GM21367 (cell line): ENCODE results near the gene CD7.

Source experiments
- ATAC-seq: cut with Tn5 transposase; IDR thresholded peaks from one replicate; pipeline ENCODE4 v1.9.1; 2021; ENCODE audit not compliant: unreplicated experiment

The CD7 gene

GRCh38 chr17:82281502-82282238 lies 35.7 kb downstream of the CD7 start:
- no peak for ATAC-seq

- ATAC-seq: no peak
These were observed 36.3 kb downstream of the CD7 start for GRCh38 chr17:82281076-82281475.

- no peak for ATAC-seq
These were observed 36.9 kb downstream of the CD7 start for GRCh38 chr17:82280537-82280936.

- ATAC-seq: no peak
These were observed 38.5 kb downstream of the CD7 start for GRCh38 chr17:82278786-82279391.

- ATAC-seq: no peak
These were observed 39.1 kb downstream of the CD7 start for GRCh38 chr17:82278308-82278707.

- ATAC-seq: no peak
These were observed 39.6 kb downstream of the CD7 start for GRCh38 chr17:82277851-82278250.

- ATAC-seq: no peak
These were observed 40.5 kb downstream of the CD7 start for GRCh38 chr17:82276938-82277337.

- no peak for ATAC-seq
These were observed 42.1 kb downstream of the CD7 start for GRCh38 chr17:82275326-82275725.

GRCh38 chr17:82274134-82275020 lies 43.0 kb downstream of the CD7 start:
- ATAC-seq: no peak

GRCh38 chr17:82273327-82274133 lies 43.9 kb downstream of the CD7 start, which contains the start of gene CSNK1D:
Gene CSNK1D, minus strand, starts transcription at chr17:82273700. Its CDS starts 319 bp downstream, at chr17:82273381.
- peak; percentile 57 for ATAC-seq

- no peak for ATAC-seq
These were observed 44.7 kb downstream of the CD7 start for GRCh38 chr17:82272495-82273326.

- no peak for ATAC-seq
These were observed 46.0 kb downstream of the CD7 start for GRCh38 chr17:82271401-82271800.

- ATAC-seq: no peak
These were observed 46.8 kb downstream of the CD7 start for GRCh38 chr17:82270651-82271050.

- no peak for ATAC-seq
These were observed 47.4 kb downstream of the CD7 start for GRCh38 chr17:82269882-82270500.

GRCh38 chr17:82269138-82269881 lies 48.1 kb downstream of the CD7 start:
- no peak for ATAC-seq

GRCh38 chr17:82267575-82268379 lies 49.6 kb downstream of the CD7 start:
- ATAC-seq: no peak

- no peak for ATAC-seq
These were observed 51.3 kb downstream of the CD7 start for GRCh38 chr17:82266142-82266541.
